Hepatocyte (in vitro differentiated cells): ENCODE data around the gene KIF3A. TPM values are rescaled to one million over a fixed set of nuclear protein-coding genes. Genes with fewer than 3 reads are reported as not detected.

ENCODE experiments used
- DNase-seq: peaks from one replicate; pipeline ENCODE4 v3.0.0-alpha.2; 2016; ENCODE audit warnings: low spot score
- H2AFZ ChIP-seq: fragments of 200-600 bp; sonication (generic); 2 replicates; pipeline ENCODE4 v1.6.0; 2016; ENCODE audit warnings: antibody characterized with exemption, mild to moderate bottlenecking
- H3K27ac ChIP-seq: fragments of 200-600 bp; sonication (generic); 2 replicates; pipeline ENCODE4 v1.5.1; 2016; ENCODE audit warnings: mild to moderate bottlenecking
- H3K27me3 ChIP-seq: fragments of 200-600 bp; sonication (generic); 2 replicates; pipeline ENCODE4 v1.6.1; 2016
- H3K36me3 ChIP-seq: fragments of 200-600 bp; sonication (generic); replicated peaks from 2 replicates; pipeline ENCODE4 v1.5.1; 2016; ENCODE audit warnings: low read depth; ENCODE audit not compliant: insufficient read depth
- H3K4me1 ChIP-seq: fragments of 200-600 bp; sonication (generic); 2 replicates; pipeline ENCODE4 v1.5.1; 2016; ENCODE audit warnings: mild to moderate bottlenecking, moderate library complexity; ENCODE audit not compliant: insufficient read depth
- H3K4me2 ChIP-seq: fragments of 200-600 bp; sonication (generic); 2 replicates; pipeline ENCODE4 v1.6.0; 2016
- H3K4me3 ChIP-seq: fragments of 200-600 bp; sonication (generic); 2 replicates; pipeline ENCODE4 v1.5.1; 2016; ENCODE audit warnings: mild to moderate bottlenecking
- H3K79me2 ChIP-seq: fragments of 200-600 bp; sonication (generic); 2 replicates; pipeline ENCODE4 v1.6.0; 2017; ENCODE audit warnings: mild to moderate bottlenecking
- H3K9me2 ChIP-seq: fragments of 200-600 bp; sonication (generic); replicated peaks from 2 replicates; pipeline ENCODE4 v1.6.0; 2017; ENCODE audit warnings: mild to moderate bottlenecking; ENCODE audit not compliant: insufficient read depth
- H3K9me3 ChIP-seq: fragments of 200-600 bp; sonication (generic); 2 replicates; pipeline ENCODE4 v1.5.1; 2016; ENCODE audit warnings: low read depth, mild to moderate bottlenecking
- H4K20me1 ChIP-seq: fragments of 200-600 bp; sonication (generic); 2 replicates; pipeline ENCODE4 v1.6.0; 2016; ENCODE audit warnings: mild to moderate bottlenecking; ENCODE audit not compliant: insufficient read depth, poor library complexity, severe bottlenecking
- CTCF ChIP-seq: fragments of 200-600 bp; sonication (generic); IDR thresholded peaks from 2 replicates; pipeline ENCODE4 v1.5.1; 2016; ENCODE audit warnings: antibody characterized with exemption, mild to moderate bottlenecking; ENCODE audit not compliant: poor library complexity
- EZH2 ChIP-seq: fragments of 200-600 bp; sonication (generic); IDR thresholded peaks from 2 replicates; pipeline ENCODE4 v1.6.1; 2016; ENCODE audit warnings: antibody characterized with exemption, mild to moderate bottlenecking, borderline replicate concordance
- EZH2phosphoT487 ChIP-seq: fragments of 200-600 bp; sonication (generic); IDR thresholded peaks from one replicate; pipeline ENCODE4 v1.6.1; 2018; ENCODE audit warnings: antibody characterized with exemption, mild to moderate bottlenecking, low read depth, moderate library complexity; ENCODE audit not compliant: unreplicated experiment, severe bottlenecking
- WGBS: methylation state at CpG from one replicate; pipeline ENCODE4 v1.1.6; 2016; ENCODE audit warnings: low lambda C conversion rate; ENCODE audit errors: missing lambda C conversion rate; 5-methylcytosine and 5-hydroxymethylcytosine counted together
- polyA plus RNA-seq: library from polyadenylated mRNA; unstranded; fragments of >200 nt; fragmentation: Nextera tagmentation; extraction: Ambion mirVana; gene quantifications from 2 replicates; pipeline ENCODE4 v1.2.1, GENCODE V29; 2016
- total RNA-seq: library from RNA; depleted of rRNA; stranded (reverse); fragments of >200 nt; gene quantifications from 2 replicates; pipeline ENCODE4 v1.2.3, GENCODE V29; 2014

Gene KIF3A
- total and polyA plus RNA-seq, 2 experiments from 2014 or later = 9.2 to 12.6 TPM

- 63% methylated on average over 2 of the region's 2 CpGs for WGBS
- H3K9me3 ChIP-seq = peaks cover 9% of the 10 kb centered on the region
- TF ChIP-seq CTCF = no peak
- TF ChIP-seq EZH2 = no peak
- TF ChIP-seq EZH2phosphoT487 = no peak
- H4K20me1 ChIP-seq = no peaks in the 10 kb centered on the region
- H3K9me2 ChIP-seq = no peaks in the 10 kb centered on the region
- no peak overlapping the region for H2AFZ ChIP-seq
- H3K4me1 ChIP-seq = no peaks in the 10 kb centered on the region
- no peak overlapping the region for H3K4me3 ChIP-seq
- peak overlapping the region; percentile 36 for H3K4me2 ChIP-seq
- H3K36me3 ChIP-seq = no peaks in the 10 kb centered on the region
- peak overlapping the region; percentile 68 for H3K27ac ChIP-seq
- H3K27me3 ChIP-seq = no peaks in the 10 kb centered on the region
- no peaks in the 10 kb centered on the region for H3K79me2 ChIP-seq
- DNase-seq = no peak
Measured at GRCh38 chr5:132647473-132647872, 89.9 kb downstream of the KIF3A start.

GRCh38 chr5:132646583-132647266 is 90.6 kb downstream of the KIF3A start:
- TF ChIP-seq EZH2phosphoT487 = no peak
- TF ChIP-seq EZH2 = no peak
- TF ChIP-seq CTCF = no peak
- peak overlapping the region; percentile 36 for H3K4me2 ChIP-seq
- no peaks in the 10 kb centered on the region for H4K20me1 ChIP-seq
- H2AFZ ChIP-seq = no peak overlapping the region
- H3K27me3 ChIP-seq = no peaks in the 10 kb centered on the region
- 80% methylated on average over 11 of the region's 11 CpGs for WGBS
- no peak for DNase-seq
- H3K27ac ChIP-seq = peak overlapping the region; percentile 68
- no peaks in the 10 kb centered on the region for H3K36me3 ChIP-seq
- H3K4me1 ChIP-seq = no peaks in the 10 kb centered on the region
- H3K79me2 ChIP-seq = no peaks in the 10 kb centered on the region
- H3K9me3 ChIP-seq = peaks cover 9% of the 10 kb centered on the region
- H3K9me2 ChIP-seq = no peaks in the 10 kb centered on the region
- H3K4me3 ChIP-seq = no peak overlapping the region

GRCh38 chr5:132644177-132644576 is 93.2 kb downstream of the KIF3A start:
- H3K27ac ChIP-seq = no peak overlapping the region
- H3K4me2 ChIP-seq = no peak overlapping the region
- H2AFZ ChIP-seq = no peak overlapping the region
- H3K36me3 ChIP-seq = no peaks in the 10 kb centered on the region
- TF ChIP-seq CTCF (no peak), EZH2 (no peak), EZH2phosphoT487 (no peak)
- H3K79me2 ChIP-seq = no peaks in the 10 kb centered on the region
- no peaks in the 10 kb centered on the region for H3K9me2 ChIP-seq
- DNase-seq = no peak
- no peaks in the 10 kb centered on the region for H3K4me1 ChIP-seq
- H3K9me3 ChIP-seq = peaks cover 9% of the 10 kb centered on the region
- H3K27me3 ChIP-seq = no peaks in the 10 kb centered on the region
- H4K20me1 ChIP-seq = no peaks in the 10 kb centered on the region
- H3K4me3 ChIP-seq = no peak overlapping the region

Other genes starting within 250 kb of the KIF3A start
- 25.6 and 30.9 TPM in 2 replicates for gene IRF1, start 246.8 kb downstream of the KIF3A start, total RNA-seq
- gene IRF1, start 246.8 kb downstream of the KIF3A start, polyA plus RNA-seq = 35.8 and 44.8 TPM in 2 replicates
- not detected in 2 replicates for gene IL5, start 194.0 kb downstream of the KIF3A start, total RNA-seq
- gene IL5, start 194.0 kb downstream of the KIF3A start, polyA plus RNA-seq = not detected in 2 replicates
- gene RAD50, start 180.6 kb downstream of the KIF3A start, total RNA-seq = 28.1 and 33.4 TPM in 2 replicates
- gene RAD50, start 180.6 kb downstream of the KIF3A start, polyA plus RNA-seq = 27.0 and 34.3 TPM in 2 replicates
- not detected in 2 replicates for gene IL13, start 79.4 kb downstream of the KIF3A start, total RNA-seq
- not detected in 2 replicates for gene IL13, start 79.4 kb downstream of the KIF3A start, polyA plus RNA-seq
- gene IL4, start 63.6 kb downstream of the KIF3A start, total RNA-seq = not detected in 2 replicates
- not detected in 2 replicates for gene IL4, start 63.6 kb downstream of the KIF3A start, polyA plus RNA-seq
- 1.2 and 1.4 TPM in 2 replicates for gene CCNI2, start 9.9 kb upstream of the KIF3A start, total RNA-seq
- 1.8 and 4.6 TPM in 2 replicates for gene CCNI2, start 9.9 kb upstream of the KIF3A start, polyA plus RNA-seq
- gene SEPTIN8, start 39.7 kb upstream of the KIF3A start, total RNA-seq = 41.9 and 46.9 TPM in 2 replicates
- gene SEPTIN8, start 39.7 kb upstream of the KIF3A start, polyA plus RNA-seq = 17.6 and 18.7 TPM in 2 replicates
- 11.4 and 14.4 TPM in 2 replicates for gene SOWAHA, start 75.8 kb upstream of the KIF3A start, total RNA-seq
- 3.1 and 6.8 TPM in 2 replicates for gene SOWAHA, start 75.8 kb upstream of the KIF3A start, polyA plus RNA-seq
- 8.5 and 10.0 TPM in 2 replicates for gene SHROOM1, start 93.1 kb upstream of the KIF3A start, total RNA-seq
- 17.8 and 19.2 TPM in 2 replicates for gene SHROOM1, start 93.1 kb upstream of the KIF3A start, polyA plus RNA-seq
- 0.76 and 1.7 TPM in 2 replicates for gene GDF9, start 128.9 kb upstream of the KIF3A start, total RNA-seq
- gene GDF9, start 128.9 kb upstream of the KIF3A start, polyA plus RNA-seq = 2.2 and 4.1 TPM in 2 replicates
- gene UQCRQ, start 129.1 kb upstream of the KIF3A start, total RNA-seq = 146 and 174 TPM in 2 replicates
- 1,138 and 1,156 TPM in 2 replicates for gene UQCRQ, start 129.1 kb upstream of the KIF3A start, polyA plus RNA-seq
- gene LEAP2, start 136.1 kb upstream of the KIF3A start, total RNA-seq = 19.2 and 22.6 TPM in 2 replicates
- 30.5 and 36.3 TPM in 2 replicates for gene LEAP2, start 136.1 kb upstream of the KIF3A start, polyA plus RNA-seq
- gene AFF4, start 226.1 kb upstream of the KIF3A start, total RNA-seq = 78.9 and 92.9 TPM in 2 replicates
- gene AFF4, start 226.1 kb upstream of the KIF3A start, polyA plus RNA-seq = 44.0 and 46.2 TPM in 2 replicates